Fibroblast of skin of right quadriceps (primary cell): Measurements from ENCODE around the gene VDR.

Experiments used
- DNase-seq: peaks from one replicate; pipeline ENCODE4 v3.0.0-alpha.2; 2013

Gene VDR

GRCh38 chr12:47904713-47905709, at the start of gene VDR:
VDR (minus strand) TSS chr12:47904994; CDS start chr12:47879113, 25,881 bp downstream.
- peak; percentile 66 for DNase-seq

- DNase-seq: no peak
These were observed 49.3 kb upstream of the VDR start for GRCh38 chr12:47954058-47954457.

GRCh38 chr12:47950856-47951468, 46.2 kb upstream of the VDR start:
- no peak for DNase-seq

- DNase-seq: peak; percentile 72
These were observed 44.9 kb upstream of the VDR start for GRCh38 chr12:47949441-47950341.

GRCh38 chr12:47947341-47947740, 42.5 kb upstream of the VDR start:
- DNase-seq: no peak

GRCh38 chr12:47946413-47947323, 41.9 kb upstream of the VDR start:
- DNase-seq: peak; percentile 42

- no peak for DNase-seq
These were observed 40.5 kb upstream of the VDR start for GRCh38 chr12:47945341-47945728.

DNA sequence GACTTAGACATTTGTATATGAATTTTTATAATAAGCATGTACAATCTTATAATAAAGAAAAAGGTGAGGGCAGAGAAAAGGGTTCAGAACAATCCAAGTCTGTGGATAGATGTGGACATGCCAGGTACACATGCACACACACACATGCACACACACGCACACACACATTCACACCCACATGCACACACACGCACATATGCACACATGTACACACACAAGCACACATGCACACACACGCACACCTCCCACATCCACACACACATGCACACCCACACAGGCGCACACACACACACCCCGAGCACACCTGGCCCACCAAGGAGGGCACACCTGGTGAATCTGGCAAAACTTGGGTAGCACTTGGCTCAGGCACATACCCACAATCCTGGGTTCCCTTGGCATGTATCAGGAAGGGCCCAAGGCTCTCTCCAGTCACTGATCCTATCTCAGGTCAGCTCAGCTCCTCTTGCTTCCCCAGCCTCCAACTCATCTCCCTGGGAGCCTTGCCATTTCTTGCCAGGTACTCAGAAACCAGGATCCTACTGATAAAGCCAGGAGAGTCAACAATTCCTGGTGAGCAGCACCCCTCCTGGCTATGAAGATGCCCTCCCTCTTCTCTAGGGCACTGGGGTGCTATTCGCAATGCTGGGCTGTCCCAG, 40.0 kb upstream of the VDR start:
- no peak for DNase-seq

- DNase-seq: no peak
These were observed 39.0 kb upstream of the VDR start for GRCh38 chr12:47943623-47944340.

DNA sequence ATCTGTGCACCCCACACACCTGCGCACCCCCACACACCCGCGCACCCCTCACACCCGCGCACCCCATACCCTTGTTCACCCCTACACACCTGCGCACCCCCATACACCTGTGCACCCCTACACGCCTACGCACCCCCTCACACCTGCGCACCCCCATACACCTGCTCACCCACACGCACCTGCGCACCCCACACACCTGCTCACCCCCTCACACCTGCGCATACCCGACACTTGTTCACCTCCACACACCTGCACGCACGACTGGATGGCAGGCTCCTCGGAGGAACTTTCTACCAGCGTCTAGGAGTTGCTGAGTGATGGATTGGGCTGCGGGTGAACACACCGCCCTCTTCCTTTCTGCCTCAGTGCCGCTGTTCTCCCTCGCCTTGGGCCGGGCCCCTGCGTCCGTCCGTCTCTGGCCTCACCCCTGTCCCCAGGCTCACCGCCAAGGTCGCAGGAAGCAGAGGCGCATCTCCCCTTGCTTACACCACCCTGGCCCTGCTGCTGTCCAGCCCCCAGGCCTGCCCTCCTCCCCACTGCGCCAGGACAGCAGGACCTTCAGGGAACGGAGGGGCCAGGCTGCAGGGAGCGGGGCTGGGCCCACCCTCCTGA, 37.9 kb upstream of the VDR start:
- DNase-seq: no peak

DNA sequence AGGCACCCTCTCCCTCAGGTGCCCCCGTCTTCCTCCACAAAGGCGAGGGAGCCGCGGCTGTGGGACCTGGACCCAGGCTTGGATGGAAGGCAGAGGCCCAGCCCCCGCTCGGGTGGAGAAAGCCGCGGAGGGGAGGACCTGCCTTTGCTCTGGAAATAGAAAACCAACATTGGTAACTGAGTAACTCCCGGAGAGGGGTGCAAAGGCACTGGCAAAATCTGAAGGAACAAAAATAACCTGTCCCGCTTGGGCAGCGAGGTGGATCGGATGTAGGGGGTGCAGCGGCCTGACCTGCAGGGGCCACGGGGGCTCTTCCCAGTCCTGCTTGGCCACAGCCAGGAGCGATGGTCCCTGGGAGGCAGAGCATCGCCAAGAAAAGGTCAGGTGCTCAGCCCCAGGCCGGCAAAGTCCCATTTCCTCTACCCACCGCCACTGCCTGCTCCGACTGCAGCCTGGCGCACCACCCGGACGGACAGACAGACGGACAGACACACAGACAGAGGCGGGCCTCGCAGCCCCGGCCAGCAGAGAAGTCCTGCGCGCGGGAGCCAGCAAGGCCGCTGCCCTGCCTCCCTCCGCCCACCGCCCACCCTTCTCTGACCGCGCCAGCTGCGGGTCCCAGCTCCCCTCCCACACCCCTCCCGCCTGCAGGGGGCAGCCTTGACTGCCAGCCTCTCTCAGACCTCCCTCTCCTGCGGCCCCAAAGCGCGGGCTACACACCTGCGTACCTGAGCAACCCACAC, 37.2 kb upstream of the VDR start:
- no peak for DNase-seq

- no peak for DNase-seq
These were observed 36.6 kb upstream of the VDR start for GRCh38 chr12:47941475-47941780.

- DNase-seq: no peak
These were observed 36.1 kb upstream of the VDR start for GRCh38 chr12:47940773-47941474.

DNA sequence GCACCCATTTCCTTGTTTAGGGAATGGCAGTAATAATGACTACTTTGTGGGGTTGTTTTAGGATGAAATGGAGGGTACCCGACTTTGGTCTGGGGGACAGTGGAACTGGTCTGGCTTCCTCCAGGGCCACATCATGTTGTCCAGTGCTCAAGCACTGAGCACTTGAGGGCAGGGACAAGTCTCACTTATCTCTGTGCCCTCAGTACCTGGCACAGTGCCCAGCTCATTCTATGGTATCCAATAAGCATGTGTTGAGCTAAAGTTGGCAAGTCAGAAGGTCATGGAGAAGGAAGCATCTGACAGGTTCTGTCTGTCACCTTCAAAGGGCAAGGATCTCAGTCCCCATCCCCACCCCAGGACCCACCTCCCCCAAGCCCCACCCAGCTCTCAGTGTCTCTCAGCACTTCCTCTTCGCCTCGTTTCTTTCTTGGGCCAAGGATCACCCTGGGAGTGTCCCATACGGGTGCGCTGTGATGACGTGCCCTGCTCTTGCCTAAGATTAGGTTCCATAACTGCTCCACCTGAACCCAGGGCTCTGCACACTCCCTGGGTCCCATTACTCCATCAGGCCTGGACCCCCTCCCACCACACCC, 34.3 kb upstream of the VDR start:
- DNase-seq: no peak

GRCh38 chr12:47938594-47938993, 33.8 kb upstream of the VDR start:
- DNase-seq: no peak

DNA sequence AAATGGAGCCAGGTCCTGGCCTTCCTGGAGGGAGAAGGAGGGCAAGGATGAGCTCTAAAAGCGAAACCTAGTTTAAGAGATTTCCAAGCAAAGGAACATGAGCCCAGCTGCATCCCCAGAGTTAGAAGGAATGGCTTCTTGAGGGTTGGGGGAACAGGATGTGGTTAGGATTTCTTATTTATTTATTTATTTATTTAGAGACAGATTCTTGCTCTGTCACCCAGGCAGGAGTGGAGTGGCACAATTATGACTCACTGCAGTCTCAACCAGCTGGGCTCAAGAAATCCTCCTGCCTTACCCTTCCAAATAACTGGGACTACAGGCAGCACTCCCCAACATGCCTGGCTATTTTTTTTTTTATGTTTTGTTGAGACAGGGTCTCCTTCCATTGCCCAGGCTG, 33.3 kb upstream of the VDR start:
- peak; percentile 68 for DNase-seq

DNA sequence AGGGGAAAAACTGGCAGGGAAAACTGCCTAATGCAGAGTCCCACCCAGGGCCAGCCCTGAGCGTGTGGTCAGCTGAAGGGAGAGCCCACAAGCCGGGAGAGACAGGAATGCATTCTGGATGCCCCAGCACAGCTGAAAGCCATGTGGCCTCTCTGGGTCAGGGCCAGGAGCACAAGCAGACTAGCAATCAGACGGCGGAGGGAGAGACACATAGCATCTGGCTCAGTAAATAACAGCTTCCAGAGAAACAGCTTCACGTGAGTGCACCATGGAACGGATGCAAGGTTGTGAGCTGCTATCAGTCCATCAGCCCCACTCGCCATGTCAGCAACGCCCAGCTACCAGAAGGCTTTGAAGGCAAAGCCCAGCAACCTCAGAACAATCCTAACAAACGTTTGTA, 30.4 kb upstream of the VDR start:
- peak; percentile 63 for DNase-seq

GRCh38 chr12:47931187-47931586, 26.4 kb upstream of the VDR start:
- DNase-seq: no peak

DNA sequence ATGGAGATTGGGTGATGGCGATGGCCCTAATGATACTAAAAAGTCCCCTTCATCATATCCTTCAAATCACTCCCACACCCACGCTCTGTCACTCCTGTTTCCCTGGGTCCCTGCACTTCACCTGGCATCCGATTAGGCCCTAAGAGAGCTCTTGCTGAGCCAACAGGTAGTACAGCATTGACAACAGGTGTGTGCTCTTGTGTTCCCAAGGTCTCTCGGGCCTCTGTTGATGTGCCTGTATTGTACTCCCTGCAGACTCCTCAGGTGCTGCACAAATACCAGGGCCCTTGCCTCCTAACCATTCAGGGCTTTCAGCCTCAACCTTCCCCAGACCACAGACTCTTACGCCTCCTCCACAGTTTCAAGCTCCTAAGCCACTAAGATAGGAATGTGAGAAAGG, 25.8 kb upstream of the VDR start:
- DNase-seq: no peak
